Measurements from ENCODE around the gene ITPKB. TPM values are rescaled to one million over a fixed set of nuclear protein-coding genes. Genes with fewer than 3 reads are reported as not detected.

Gene ITPKB
- total and polyA plus RNA-seq, 11 donors = 6.2 to 33.7 (median 17.8) TPM

GRCh38 chr1:226682871-226683814 lies 55.9 kb downstream of the ITPKB start:
- DNase-seq = no peak
- Histone ChIP-seq H3K4me1 (peaks cover 20 to 99% (median 84%) of the 10 kb centered on the region in 12 donors), H3K9me3 (no peaks in the 10 kb centered on the region), H3K27me3 (no peaks in the 10 kb centered on the region), H3K36me3 (no peaks in the 10 kb centered on the region), H3K27ac (peak overlapping the region in 5 of 12 donors; percentile 6 to 91 (median 22)), H3K4me3 (no peak overlapping the region)
- no peak for TF ChIP-seq CTCF (IDR thresholded peaks at IDR 0.05)
- TF ChIP-seq POLR2A (IDR thresholded peaks at IDR 0.05) = no peak
- ATAC-seq = no peak
- WGBS, 4 donors = 83 to 93% (median 85%) methylated on average over 9 of the region's 9 CpGs
- intact Hi-C loops (cut with DNase I) = loop anchor here in 1 of 10 donors (10.0 kb wide), 1 partner anchor 48 kb away; no protein-coding TSS in a partner anchor

- H3K4me1 ChIP-seq = peaks cover 22 to 99% (median 83%) of the 10 kb centered on the region in 12 donors
- no peaks in the 10 kb centered on the region for H3K36me3 ChIP-seq
- ATAC-seq (no peak), DNase-seq (no peak)
- H3K27me3 ChIP-seq = no peaks in the 10 kb centered on the region
- H3K9me3 ChIP-seq = no peaks in the 10 kb centered on the region
- intact Hi-C loops (cut with DNase I) = loop anchor here in 1 of 10 donors (10.0 kb wide), 1 partner anchor 47 kb away; no protein-coding TSS in a partner anchor
- no peak overlapping the region for H3K4me3 ChIP-seq
- TF ChIP-seq CTCF (IDR thresholded peaks at IDR 0.05) (no peak), POLR2A (IDR thresholded peaks at IDR 0.05) (no peak)
- WGBS, 4 donors = 59 to 82% (median 74%) methylated on average over 4 of the region's 4 CpGs
- peak overlapping the region in 4 of 12 donors; percentile 6 to 97 (median 92) for H3K27ac ChIP-seq
Observed at GRCh38 chr1:226681652-226682493, 57.2 kb downstream of the ITPKB start.

- H3K9me3 ChIP-seq = no peaks in the 10 kb centered on the region
- WGBS, 4 donors = 50 to 66% (median 57%) methylated on average over 5 of the region's 5 CpGs
- ATAC-seq = no peak
- no peak for DNase-seq
- no peak for TF ChIP-seq CTCF (IDR thresholded peaks at IDR 0.05)
- TF ChIP-seq POLR2A (IDR thresholded peaks at IDR 0.05) = no peak
- H3K4me1 ChIP-seq = peaks cover 25 to 99% (median 87%) of the 10 kb centered on the region in 12 donors
- H3K4me3 ChIP-seq = peak overlapping the region in 8 of 12 donors; percentile 41 to 61 (median 54)
- peak overlapping the region in 11 of 12 donors; percentile 73 to 97 (median 91) for H3K27ac ChIP-seq
- no peaks in the 10 kb centered on the region for H3K27me3 ChIP-seq
- H3K36me3 ChIP-seq = no peaks in the 10 kb centered on the region
- intact Hi-C loops (cut with DNase I) = loop anchor here in 1 of 10 donors (10.0 kb wide), 1 partner anchor 46 kb away; no protein-coding TSS in a partner anchor
Observed at GRCh38 chr1:226680653-226681052, 58.4 kb downstream of the ITPKB start.

All from heart left ventricle (tissue), 16 donors.